A673 (cell line): ENCODE data around the gene ADAM12. TPM values are rescaled to one million over a fixed set of nuclear protein-coding genes. Genes with fewer than 3 reads are reported as not detected.

Experiments
- BruUV-seq: library from RNA; stranded (reverse); fragments of 400-500 nt; replicated peaks from 2 replicates; lab custom pipeline; 2021; lab: Mats Ljungman, UMichigan
- CTCF ChIA-PET: fragments of 300-600 bp; sonication (Branson Sonifier 250); formaldehyde crosslinking; loops from one replicate; lab custom pipeline; 2022; ENCODE audit warnings: antibody characterized with exemption; lab: Charles Lee
- POLR2A ChIA-PET: fragments of 300-600 bp; sonication (Branson Sonifier 250); formaldehyde crosslinking; loops from one replicate; lab custom pipeline; 2022; ENCODE audit warnings: antibody characterized with exemption; ENCODE audit not compliant: low non-redundant PET; lab: Charles Lee
- DNase-seq: peaks from one replicate; pipeline ENCODE4 v3.0.0-alpha.2; 2015; ENCODE audit warnings: low spot score
- H3K27ac ChIP-seq: fragments of 200-600 bp; sonication (generic); 2 replicates; pipeline ENCODE4 v1.5.1; 2016; ENCODE audit warnings: mixed run types, low read depth, mild to moderate bottlenecking, mixed read lengths, antibody characterized with exemption, low read length; ENCODE audit not compliant: poor library complexity, severe bottlenecking
- H3K27me3 ChIP-seq: fragments of 200-600 bp; sonication (generic); replicated peaks from 2 replicates; pipeline ENCODE4 v1.6.1; 2017; ENCODE audit warnings: mixed run types, low read depth, mild to moderate bottlenecking, mixed read lengths, antibody characterized with exemption, low read length; ENCODE audit not compliant: insufficient read depth, poor library complexity
- H3K36me3 ChIP-seq: fragments of 200-600 bp; sonication (generic); 2 replicates; pipeline ENCODE4 v1.6.1; 2016; ENCODE audit warnings: mixed run types, mild to moderate bottlenecking, mixed read lengths, antibody characterized with exemption, low read length; ENCODE audit not compliant: insufficient read depth, poor library complexity, severe bottlenecking
- H3K4me1 ChIP-seq: fragments of 200-600 bp; sonication (generic); 2 replicates; pipeline ENCODE4 v1.6.1; 2017; ENCODE audit warnings: mixed run types, mild to moderate bottlenecking, mixed read lengths, antibody characterized with exemption, low read length; ENCODE audit not compliant: insufficient read depth, poor library complexity, severe bottlenecking
- H3K4me3 ChIP-seq: fragments of 200-600 bp; sonication (generic); 2 replicates; pipeline ENCODE4 v1.5.1; 2016; ENCODE audit warnings: low read depth, mixed run types, mild to moderate bottlenecking, mixed read lengths, low read length; ENCODE audit not compliant: poor library complexity, severe bottlenecking
- H3K9me3 ChIP-seq: fragments of 200-600 bp; sonication (generic); 2 replicates; pipeline ENCODE4 v1.6.1; 2016; ENCODE audit warnings: mixed run types, low read depth, mild to moderate bottlenecking, mixed read lengths, antibody characterized with exemption, low read length; ENCODE audit not compliant: poor library complexity, severe bottlenecking
- CTCF ChIP-seq: fragments of 300-800, 200-600 bp; sonication (generic); conservative IDR thresholded peaks from 2 replicates; pipeline ENCODE4 v1.5.1; 2017; ENCODE audit warnings: low read depth, mild to moderate bottlenecking, antibody characterized with exemption, low read length, moderate library complexity, mixed read lengths
- EZH2 ChIP-seq: fragments of 200-600 bp; sonication (generic); IDR thresholded peaks from 2 replicates; pipeline ENCODE4 v1.6.1; 2017; ENCODE audit warnings: borderline replicate concordance, low read depth, mild to moderate bottlenecking, mixed read lengths, antibody characterized with exemption, low read length; ENCODE audit not compliant: poor library complexity, severe bottlenecking
- intact Hi-C: fragments of 100-400 bp; cut with micrococcal nuclease; formaldehyde crosslinking; loops from one replicate; pipeline ENCODE4 v1.10.0; 2022; ENCODE audit not compliant: unreplicated experiment
- total RNA-seq: library from RNA; stranded (reverse); gene quantifications from 2 replicates; pipeline ENCODE4 v1.2.3, GENCODE V29; 2021

The ADAM12 gene
- total RNA-seq, 1 experiment from 2014 or later: 0.17 TPM

- Histone ChIP-seq H3K4me3 (no peak overlapping the region), H3K36me3 (no peaks in the 10 kb centered on the region), H3K9me3 (no peaks in the 10 kb centered on the region), H3K27me3 (no peaks in the 10 kb centered on the region), H3K27ac (no peak overlapping the region), H3K4me1 (no peaks in the 10 kb centered on the region)
- ChIA-PET POLR2A (no interaction called here), CTCF (no interaction called here)
- no peak for TF ChIP-seq EZH2
- intact Hi-C loops: no loop called here
- BruUV-seq: no TSS peak
- DNase-seq: no peak
Measured at GRCh38 chr10:126324826-126325225, 63.5 kb downstream of the ADAM12 start.

- Histone ChIP-seq H3K36me3 (no peaks in the 10 kb centered on the region), H3K4me1 (no peaks in the 10 kb centered on the region), H3K27ac (no peak overlapping the region), H3K9me3 (no peaks in the 10 kb centered on the region), H3K27me3 (no peaks in the 10 kb centered on the region), H3K4me3 (no peak overlapping the region)
- ChIA-PET CTCF (no interaction called here), POLR2A (no interaction called here)
- DNase-seq: no peak
- TF ChIP-seq EZH2: no peak
- TF ChIP-seq CTCF: no peak
- no TSS peak for BruUV-seq
- intact Hi-C loops: no loop called here
Measured at GRCh38 chr10:126321440-126321839, 66.8 kb downstream of the ADAM12 start.

GRCh38 chr10:126317751-126318150 lies 70.5 kb downstream of the ADAM12 start:
- DNase-seq: no peak
- no TSS peak for BruUV-seq
- H3K27me3 ChIP-seq: no peaks in the 10 kb centered on the region
- TF ChIP-seq EZH2 (no peak), CTCF (no peak)
- ChIA-PET CTCF (no interaction called here), POLR2A (no interaction called here)
- intact Hi-C loops: no loop called here
- no peak overlapping the region for H3K27ac ChIP-seq
- no peaks in the 10 kb centered on the region for H3K9me3 ChIP-seq
- H3K36me3 ChIP-seq: no peaks in the 10 kb centered on the region
- no peak overlapping the region for H3K4me3 ChIP-seq
- no peaks in the 10 kb centered on the region for H3K4me1 ChIP-seq

GRCh38 chr10:126315494-126316177 lies 72.6 kb downstream of the ADAM12 start:
- Histone ChIP-seq H3K4me3 (no peak overlapping the region), H3K4me1 (no peaks in the 10 kb centered on the region), H3K9me3 (no peaks in the 10 kb centered on the region), H3K27me3 (peaks cover 2% of the 10 kb centered on the region), H3K27ac (no peak overlapping the region), H3K36me3 (no peaks in the 10 kb centered on the region)
- ChIA-PET POLR2A (no interaction called here), CTCF (no interaction called here)
- DNase-seq: no peak
- intact Hi-C loops: no loop called here
- no peak for TF ChIP-seq CTCF
- TF ChIP-seq EZH2: no peak
- no TSS peak for BruUV-seq
